WTC11 (cell line): ENCODE data around the gene PHF10. TPM values are rescaled to one million over a fixed set of nuclear protein-coding genes. Genes with fewer than 3 reads are reported as not detected.
A peak's percentile ranks its signal among the peaks of the same experiment; 100 is the strongest.

ENCODE experiments used
- ATF1 ChIP-seq: sonication (generic); formaldehyde crosslinking; IDR thresholded peaks from 2 replicates; pipeline ENCODE4 v1.8.1; 2023; ENCODE audit warnings: mild to moderate bottlenecking, moderate library complexity, missing genetic modification reagents
- CREM ChIP-seq: sonication (generic); formaldehyde crosslinking; IDR thresholded peaks from 2 replicates; pipeline ENCODE4 v1.8.1; 2022; ENCODE audit warnings: mild to moderate bottlenecking, missing genetic modification reagents, moderate library complexity
- CTCF ChIP-seq: fragments of 200-600 bp; IDR thresholded peaks from 2 replicates; pipeline ENCODE4 v1.8.0; 2022; ENCODE audit warnings: antibody characterized with exemption
- ELF4 ChIP-seq: sonication (generic); formaldehyde crosslinking; IDR thresholded peaks from 2 replicates; pipeline ENCODE4 v1.8.1; 2022; ENCODE audit warnings: low read depth, mild to moderate bottlenecking, moderate library complexity, missing genetic modification reagents
- EMX1 ChIP-seq: fragments of 250-450 bp; sonication (Bioruptor Pico); IDR thresholded peaks from 2 replicates; pipeline ENCODE4 v1.8.0; 2021; ENCODE audit warnings: mild to moderate bottlenecking
- ERG ChIP-seq: fragments of 250-450 bp; sonication (Bioruptor Pico); IDR thresholded peaks from 2 replicates; pipeline ENCODE4 v1.8.0; 2021; ENCODE audit warnings: mild to moderate bottlenecking
- ESRRA ChIP-seq: sonication (generic); formaldehyde crosslinking; IDR thresholded peaks from 2 replicates; pipeline ENCODE4 v1.8.1; 2022; ENCODE audit warnings: mild to moderate bottlenecking, missing genetic modification reagents, borderline replicate concordance
- FOXJ3 ChIP-seq: sonication (generic); formaldehyde crosslinking; IDR thresholded peaks from 2 replicates; pipeline ENCODE4 v1.9.0; 2021; ENCODE audit warnings: missing genetic modification reagents, mild to moderate bottlenecking, borderline replicate concordance
- FOXK1 ChIP-seq: sonication (generic); formaldehyde crosslinking; IDR thresholded peaks from 2 replicates; pipeline ENCODE4 v1.8.0; 2022; ENCODE audit warnings: mild to moderate bottlenecking, moderate library complexity, missing genetic modification reagents
- IRF2 ChIP-seq: sonication (generic); formaldehyde crosslinking; IDR thresholded peaks from 2 replicates; pipeline ENCODE4 v1.8.0; 2022; ENCODE audit warnings: low read depth, missing genetic modification reagents, borderline replicate concordance
- KAT7 ChIP-seq: sonication (generic); formaldehyde crosslinking; IDR thresholded peaks from 2 replicates; pipeline ENCODE4 v1.8.1; 2023; ENCODE audit warnings: missing genetic modification reagents, mild to moderate bottlenecking, borderline replicate concordance
- MAX ChIP-seq: sonication (generic); formaldehyde crosslinking; IDR thresholded peaks from 2 replicates; pipeline ENCODE4 v1.8.0; 2022; ENCODE audit warnings: mild to moderate bottlenecking, missing genetic modification reagents
- OVOL2 ChIP-seq: fragments of 250-450 bp; sonication (Bioruptor Pico); IDR thresholded peaks from 2 replicates; pipeline ENCODE4 v1.9.0; 2021; ENCODE audit warnings: mild to moderate bottlenecking, borderline replicate concordance
- PRDM15 ChIP-seq: sonication (generic); formaldehyde crosslinking; IDR thresholded peaks from 2 replicates; pipeline ENCODE4 v1.8.0; 2022; ENCODE audit warnings: missing genetic modification reagents
- SOX15 ChIP-seq: fragments of 250-450 bp; sonication (Bioruptor Pico); IDR thresholded peaks from 2 replicates; pipeline ENCODE4 v1.9.0; 2021; ENCODE audit warnings: mild to moderate bottlenecking
- TCF7 ChIP-seq: sonication (generic); formaldehyde crosslinking; IDR thresholded peaks from 2 replicates; pipeline ENCODE4 v1.8.0; 2022; ENCODE audit warnings: mild to moderate bottlenecking, low read depth, missing genetic modification reagents, moderate library complexity
- ZNF232 ChIP-seq: sonication (generic); formaldehyde crosslinking; IDR thresholded peaks from 2 replicates; pipeline ENCODE4 v1.8.0; 2022; ENCODE audit warnings: mild to moderate bottlenecking, missing genetic modification reagents
- ZNF281 ChIP-seq: sonication (generic); formaldehyde crosslinking; IDR thresholded peaks from 2 replicates; pipeline ENCODE4 v1.8.0; 2023; ENCODE audit warnings: mild to moderate bottlenecking, missing genetic modification reagents
- ZNF317 ChIP-seq: sonication (generic); formaldehyde crosslinking; IDR thresholded peaks from 2 replicates; pipeline ENCODE4 v1.8.1; 2023; ENCODE audit warnings: low read depth, mild to moderate bottlenecking, moderate library complexity, missing genetic modification reagents, borderline replicate concordance
- total RNA-seq: library from RNA; stranded (reverse); gene quantifications from 3 replicates; pipeline ENCODE4 v1.2.3, GENCODE V29; 2021
- TF ChIP-seq, protein P1 (sequence below): fragments of 250-450 bp; sonication (Bioruptor Pico); IDR thresholded peaks from 2 replicates; pipeline ENCODE4 v1.9.0; 2021; ENCODE audit warnings: mild to moderate bottlenecking
- TF ChIP-seq, protein P2 (sequence below): sonication (generic); formaldehyde crosslinking; IDR thresholded peaks from 2 replicates; pipeline ENCODE4 v1.8.0; 2022; ENCODE audit warnings: mild to moderate bottlenecking, missing genetic modification reagents
- TF ChIP-seq, protein P3 (sequence below): sonication (generic); formaldehyde crosslinking; IDR thresholded peaks from 2 replicates; pipeline ENCODE4 v1.8.0; 2022; ENCODE audit warnings: mild to moderate bottlenecking, missing genetic modification reagents
- TF ChIP-seq, protein P4 (sequence below): sonication (generic); formaldehyde crosslinking; IDR thresholded peaks from 2 replicates; pipeline ENCODE4 v1.8.1; 2022; ENCODE audit warnings: low read depth, mild to moderate bottlenecking, moderate library complexity, missing genetic modification reagents, borderline replicate concordance

The PHF10 gene
- total RNA-seq, 1 experiment from 2014 or later = 39.3 TPM

- TF ChIP-seq, protein P1, sequence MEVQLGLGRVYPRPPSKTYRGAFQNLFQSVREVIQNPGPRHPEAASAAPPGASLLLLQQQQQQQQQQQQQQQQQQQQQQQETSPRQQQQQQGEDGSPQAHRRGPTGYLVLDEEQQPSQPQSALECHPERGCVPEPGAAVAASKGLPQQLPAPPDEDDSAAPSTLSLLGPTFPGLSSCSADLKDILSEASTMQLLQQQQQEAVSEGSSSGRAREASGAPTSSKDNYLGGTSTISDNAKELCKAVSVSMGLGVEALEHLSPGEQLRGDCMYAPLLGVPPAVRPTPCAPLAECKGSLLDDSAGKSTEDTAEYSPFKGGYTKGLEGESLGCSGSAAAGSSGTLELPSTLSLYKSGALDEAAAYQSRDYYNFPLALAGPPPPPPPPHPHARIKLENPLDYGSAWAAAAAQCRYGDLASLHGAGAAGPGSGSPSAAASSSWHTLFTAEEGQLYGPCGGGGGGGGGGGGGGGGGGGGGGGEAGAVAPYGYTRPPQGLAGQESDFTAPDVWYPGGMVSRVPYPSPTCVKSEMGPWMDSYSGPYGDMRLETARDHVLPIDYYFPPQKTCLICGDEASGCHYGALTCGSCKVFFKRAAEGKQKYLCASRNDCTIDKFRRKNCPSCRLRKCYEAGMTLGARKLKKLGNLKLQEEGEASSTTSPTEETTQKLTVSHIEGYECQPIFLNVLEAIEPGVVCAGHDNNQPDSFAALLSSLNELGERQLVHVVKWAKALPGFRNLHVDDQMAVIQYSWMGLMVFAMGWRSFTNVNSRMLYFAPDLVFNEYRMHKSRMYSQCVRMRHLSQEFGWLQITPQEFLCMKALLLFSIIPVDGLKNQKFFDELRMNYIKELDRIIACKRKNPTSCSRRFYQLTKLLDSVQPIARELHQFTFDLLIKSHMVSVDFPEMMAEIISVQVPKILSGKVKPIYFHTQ (CRISPR knock-in tag) = no peak
- TF ChIP-seq, protein P2, sequence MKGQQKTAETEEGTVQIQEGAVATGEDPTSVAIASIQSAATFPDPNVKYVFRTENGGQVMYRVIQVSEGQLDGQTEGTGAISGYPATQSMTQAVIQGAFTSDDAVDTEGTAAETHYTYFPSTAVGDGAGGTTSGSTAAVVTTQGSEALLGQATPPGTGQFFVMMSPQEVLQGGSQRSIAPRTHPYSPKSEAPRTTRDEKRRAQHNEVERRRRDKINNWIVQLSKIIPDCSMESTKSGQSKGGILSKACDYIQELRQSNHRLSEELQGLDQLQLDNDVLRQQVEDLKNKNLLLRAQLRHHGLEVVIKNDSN = peak; percentile 22; the same call in 1 of the 2 replicates
- TF ChIP-seq TCF7 (CRISPR knock-in tag) (no peak), CTCF (no peak), KAT7 (CRISPR knock-in tag) (no peak), FOXK1 (CRISPR knock-in tag) (peak; percentile 75), ATF1 (CRISPR knock-in tag) (no peak), ERG (no peak), ELF4 (CRISPR knock-in tag) (no peak), CREM (CRISPR knock-in tag) (no peak), ESRRA (CRISPR knock-in tag) (no peak), FOXJ3 (no peak), EMX1 (CRISPR knock-in tag) (no peak), ZNF317 (CRISPR knock-in tag) (no peak), ZNF281 (CRISPR knock-in tag) (peak; percentile 57; the same call in 1 of the 2 replicates), SOX15 (CRISPR knock-in tag) (no peak), ZNF232 (CRISPR knock-in tag) (0 out of 2 replicates have a peak, but pooled peaks have one; percentile 42), IRF2 (CRISPR knock-in tag) (no peak), OVOL2 (CRISPR knock-in tag) (no peak), MAX (CRISPR knock-in tag) (peak; percentile 89), PRDM15 (no peak; the same call in 1 of the 2 replicates)
- TF ChIP-seq, protein P3, sequence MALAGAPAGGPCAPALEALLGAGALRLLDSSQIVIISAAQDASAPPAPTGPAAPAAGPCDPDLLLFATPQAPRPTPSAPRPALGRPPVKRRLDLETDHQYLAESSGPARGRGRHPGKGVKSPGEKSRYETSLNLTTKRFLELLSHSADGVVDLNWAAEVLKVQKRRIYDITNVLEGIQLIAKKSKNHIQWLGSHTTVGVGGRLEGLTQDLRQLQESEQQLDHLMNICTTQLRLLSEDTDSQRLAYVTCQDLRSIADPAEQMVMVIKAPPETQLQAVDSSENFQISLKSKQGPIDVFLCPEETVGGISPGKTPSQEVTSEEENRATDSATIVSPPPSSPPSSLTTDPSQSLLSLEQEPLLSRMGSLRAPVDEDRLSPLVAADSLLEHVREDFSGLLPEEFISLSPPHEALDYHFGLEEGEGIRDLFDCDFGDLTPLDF (CRISPR knock-in tag) = no peak
- TF ChIP-seq, protein P4, sequence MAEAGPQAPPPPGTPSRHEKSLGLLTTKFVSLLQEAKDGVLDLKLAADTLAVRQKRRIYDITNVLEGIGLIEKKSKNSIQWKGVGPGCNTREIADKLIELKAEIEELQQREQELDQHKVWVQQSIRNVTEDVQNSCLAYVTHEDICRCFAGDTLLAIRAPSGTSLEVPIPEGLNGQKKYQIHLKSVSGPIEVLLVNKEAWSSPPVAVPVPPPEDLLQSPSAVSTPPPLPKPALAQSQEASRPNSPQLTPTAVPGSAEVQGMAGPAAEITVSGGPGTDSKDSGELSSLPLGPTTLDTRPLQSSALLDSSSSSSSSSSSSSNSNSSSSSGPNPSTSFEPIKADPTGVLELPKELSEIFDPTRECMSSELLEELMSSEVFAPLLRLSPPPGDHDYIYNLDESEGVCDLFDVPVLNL (CRISPR knock-in tag) = no peak
These were observed at the start of gene PHF10 (continued) for GRCh38 chr6:169724494-169725124.
